GM21717 (cell line): ENCODE measurements around the gene TBC1D22A.

Experiments
- ATAC-seq: cut with Tn5 transposase; IDR thresholded peaks from one replicate; pipeline ENCODE4 v1.9.1; 2021; ENCODE audit warnings: mild to moderate bottlenecking, moderate library complexity; ENCODE audit not compliant: unreplicated experiment

Gene TBC1D22A

DNA sequence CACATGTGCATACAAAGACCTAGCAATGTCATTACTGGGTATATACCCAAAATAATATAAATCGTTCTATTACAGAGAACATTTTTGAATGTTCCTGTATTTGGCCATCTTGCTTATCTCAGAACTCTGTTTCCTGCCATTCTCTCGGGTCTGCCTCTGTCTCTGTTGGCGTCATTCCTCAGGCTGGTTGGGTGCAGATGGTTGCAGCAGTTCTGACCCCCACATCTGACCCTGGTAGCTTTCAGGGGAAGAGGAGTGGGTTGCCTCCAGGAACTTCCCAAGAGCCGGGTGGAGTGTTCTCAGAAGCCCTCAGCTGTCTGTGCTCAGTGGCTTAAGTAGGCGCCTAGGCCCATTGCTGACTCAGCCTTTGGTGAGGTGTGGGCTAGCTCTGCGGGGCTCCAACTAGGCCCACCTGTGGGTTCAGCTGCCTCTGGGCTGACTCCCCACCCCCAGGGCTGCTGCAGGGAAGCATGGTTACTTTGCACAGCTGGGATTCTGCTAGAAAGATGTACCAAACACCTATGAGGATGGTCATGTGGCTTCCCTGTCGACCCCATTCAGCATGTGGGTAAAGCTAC is 114.0 kb downstream of the TBC1D22A start:
- no peak for ATAC-seq

- no peak for ATAC-seq
These were observed 115.9 kb downstream of the TBC1D22A start for GRCh38 chr22:46878191-46878948.

DNA sequence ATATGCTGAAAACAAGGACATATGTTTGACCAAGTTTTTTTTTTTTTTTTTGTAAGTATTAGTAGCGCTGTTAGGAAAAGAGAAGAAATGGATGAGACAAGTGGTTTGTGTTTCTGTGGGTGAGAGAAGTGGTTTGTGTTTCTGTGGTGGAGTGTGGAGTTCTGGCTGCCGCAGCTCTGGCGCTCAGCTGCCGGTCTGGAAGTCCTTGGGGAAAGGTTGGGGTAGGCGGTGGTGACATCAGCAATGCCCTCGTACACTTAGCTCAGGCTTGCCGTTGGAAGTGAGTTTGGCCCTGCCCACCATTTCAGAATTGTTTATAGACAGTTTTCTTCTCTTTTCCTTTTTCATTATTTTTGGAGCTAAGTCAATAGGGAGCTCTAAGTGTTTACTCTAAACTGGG is 116.6 kb downstream of the TBC1D22A start:
- no peak for ATAC-seq

DNA sequence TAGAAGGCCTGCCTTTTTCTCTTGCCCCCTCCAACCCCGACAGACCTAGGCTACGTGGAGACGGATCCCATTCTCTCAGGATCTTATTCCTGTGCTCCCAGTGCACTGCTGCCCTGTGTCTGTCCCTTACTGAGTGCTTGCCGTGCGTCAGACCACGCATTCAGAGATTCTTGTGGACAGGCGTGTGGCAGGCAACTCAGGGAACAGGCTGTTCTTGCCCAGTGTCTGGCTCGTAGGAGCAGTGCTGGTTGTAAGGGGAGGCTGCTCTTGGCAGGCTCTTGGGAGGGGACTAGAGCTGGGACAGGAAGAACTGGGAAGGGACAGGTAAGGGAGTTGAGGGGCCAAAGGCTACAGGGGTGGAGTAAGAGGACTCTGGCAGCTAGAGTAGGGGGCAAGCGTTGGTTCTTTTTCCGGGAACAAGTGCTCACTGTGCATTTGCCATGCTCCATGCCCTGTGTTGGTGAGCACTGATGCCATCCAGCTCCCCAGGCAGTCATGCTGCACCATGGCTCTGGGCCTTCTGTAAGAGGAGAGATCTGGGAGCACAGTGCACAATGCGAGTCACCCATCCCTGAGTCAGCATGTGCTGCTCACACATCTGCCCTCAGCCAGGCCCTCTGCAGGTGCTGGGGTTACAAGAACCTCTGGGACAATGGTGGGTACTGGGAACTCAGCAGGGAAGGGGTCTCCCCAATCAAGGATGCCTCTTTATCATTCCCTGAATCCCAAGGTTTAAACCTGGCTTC is 119.1 kb downstream of the TBC1D22A start:
- ATAC-seq = no peak

DNA sequence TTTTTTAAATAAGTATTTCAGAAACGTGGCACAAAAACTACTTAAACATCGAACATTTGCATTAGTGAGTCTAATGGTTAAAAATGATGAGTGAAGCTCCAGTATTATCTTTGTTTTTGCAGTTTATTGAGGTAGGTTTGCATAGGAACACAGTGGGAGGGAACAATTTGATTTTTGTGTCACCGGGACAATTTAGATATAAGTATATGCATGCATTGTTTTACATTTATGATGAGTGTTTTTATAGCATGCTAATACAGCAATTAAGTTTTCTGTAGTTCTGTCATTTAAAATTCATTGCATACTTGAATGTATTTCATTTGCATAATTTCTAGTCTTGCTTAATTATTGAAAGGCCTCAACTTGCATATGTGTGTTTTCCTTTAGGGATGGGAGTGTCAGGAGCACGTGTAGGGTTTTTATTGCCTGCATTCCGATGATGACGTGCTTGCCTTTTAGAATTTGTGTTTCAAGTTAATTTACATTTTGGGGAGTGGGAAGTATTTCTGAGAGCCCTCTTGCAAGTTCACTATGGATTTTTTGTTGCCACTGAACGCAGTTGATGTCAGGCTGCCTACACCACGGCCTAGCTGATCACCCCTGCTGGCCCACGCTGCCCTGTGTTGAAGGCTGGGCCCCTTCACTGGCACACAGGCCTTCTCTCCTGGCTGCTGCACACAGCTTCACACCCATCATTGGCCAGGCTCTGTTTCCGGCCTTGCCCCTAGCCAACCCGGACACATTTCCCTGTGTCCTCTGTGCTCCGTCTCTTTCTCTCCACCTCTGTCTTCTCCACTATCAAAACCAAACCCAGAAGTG is 120.9 kb downstream of the TBC1D22A start:
- ATAC-seq = no peak

- no peak for ATAC-seq
These were observed 121.9 kb downstream of the TBC1D22A start for GRCh38 chr22:46884365-46884764.

- ATAC-seq = no peak
These were observed 125.5 kb downstream of the TBC1D22A start for GRCh38 chr22:46887978-46888377.

GRCh38 chr22:46890819-46891218 is 128.4 kb downstream of the TBC1D22A start:
- no peak for ATAC-seq

GRCh38 chr22:46891382-46891951 is 129.0 kb downstream of the TBC1D22A start:
- no peak for ATAC-seq

DNA sequence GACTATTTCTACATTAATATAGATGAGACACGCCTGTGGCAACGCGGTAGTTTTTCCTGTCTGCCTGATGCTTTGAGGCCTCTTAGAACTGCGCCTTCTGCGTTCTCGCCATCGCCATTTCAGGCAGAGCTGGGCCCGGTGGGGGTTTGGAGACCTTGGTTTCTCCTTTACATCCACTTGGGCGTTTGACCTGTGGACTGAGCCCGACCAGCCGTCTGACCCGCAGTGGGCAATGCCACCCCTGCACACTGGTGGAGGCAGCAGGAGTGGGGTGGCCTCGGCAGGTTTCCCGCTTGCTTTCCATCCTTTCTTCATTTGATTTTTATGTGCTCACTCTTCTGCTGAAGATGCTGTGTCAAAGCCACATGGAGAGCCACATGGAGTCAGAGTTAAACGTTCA is 130.4 kb downstream of the TBC1D22A start:
- no peak for ATAC-seq

DNA sequence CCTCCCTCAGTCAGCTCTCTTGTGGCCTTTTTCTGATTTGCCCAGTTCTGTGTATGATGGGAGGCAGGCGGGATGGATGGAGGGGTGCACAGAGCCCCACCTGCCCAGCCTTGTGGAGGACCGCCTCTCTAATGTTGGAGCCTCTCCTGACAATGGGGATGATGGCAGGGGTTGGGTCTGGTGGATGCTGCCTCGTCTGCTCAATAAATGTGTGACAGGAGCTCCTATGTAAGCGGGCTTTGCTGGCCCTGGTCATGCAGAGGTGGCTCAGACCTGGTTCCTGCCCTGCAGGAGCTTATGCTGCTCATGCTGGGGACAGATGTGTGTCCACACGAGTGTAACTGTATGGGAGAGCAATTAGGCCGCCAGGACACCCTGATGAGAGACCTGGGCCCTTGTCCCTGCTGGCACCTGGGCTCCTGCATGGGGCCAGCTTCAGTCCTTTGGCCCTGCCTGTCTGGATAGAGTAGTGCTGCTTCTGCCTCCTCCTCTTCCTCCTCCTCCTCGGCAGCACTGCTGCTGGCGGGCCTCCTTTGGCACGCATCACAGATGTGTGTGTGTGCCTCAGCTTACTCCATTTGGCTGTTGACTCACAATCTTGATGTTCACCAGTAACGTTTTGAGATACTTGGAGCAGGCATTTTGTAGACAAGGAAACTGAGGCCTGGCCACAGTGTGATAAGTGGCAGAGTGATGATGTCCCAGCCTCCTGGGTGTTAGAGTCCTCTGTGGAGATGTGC is 131.0 kb downstream of the TBC1D22A start:
- ATAC-seq = no peak

DNA sequence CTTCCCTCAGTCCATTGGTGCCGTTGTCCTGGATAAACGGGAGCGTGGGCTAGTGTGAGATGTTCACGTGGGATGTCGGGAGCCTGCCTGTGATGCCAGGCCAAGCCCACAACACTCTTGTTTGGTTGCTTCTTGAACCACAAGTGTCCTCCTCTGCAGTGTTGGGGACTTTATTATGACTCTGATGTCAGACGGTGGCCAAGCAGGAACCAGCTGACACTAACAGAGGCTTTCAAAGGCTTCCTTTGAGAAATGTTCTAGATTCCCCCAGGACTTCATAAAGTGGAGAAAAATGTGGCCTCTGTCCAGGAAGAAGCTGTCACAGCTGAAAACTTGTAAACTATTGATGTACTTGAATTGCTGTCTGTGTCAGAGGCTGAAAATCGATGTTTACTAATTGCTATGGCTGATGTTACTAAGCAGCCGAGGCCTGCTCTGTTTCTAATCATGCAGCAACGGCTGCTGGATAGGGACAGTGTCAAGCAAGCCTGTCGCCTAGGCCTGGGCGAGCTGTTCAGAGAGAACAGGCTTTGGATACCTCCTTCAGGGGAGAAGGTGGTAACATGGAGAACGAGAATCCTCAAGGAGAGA is 131.7 kb downstream of the TBC1D22A start:
- ATAC-seq = no peak

DNA sequence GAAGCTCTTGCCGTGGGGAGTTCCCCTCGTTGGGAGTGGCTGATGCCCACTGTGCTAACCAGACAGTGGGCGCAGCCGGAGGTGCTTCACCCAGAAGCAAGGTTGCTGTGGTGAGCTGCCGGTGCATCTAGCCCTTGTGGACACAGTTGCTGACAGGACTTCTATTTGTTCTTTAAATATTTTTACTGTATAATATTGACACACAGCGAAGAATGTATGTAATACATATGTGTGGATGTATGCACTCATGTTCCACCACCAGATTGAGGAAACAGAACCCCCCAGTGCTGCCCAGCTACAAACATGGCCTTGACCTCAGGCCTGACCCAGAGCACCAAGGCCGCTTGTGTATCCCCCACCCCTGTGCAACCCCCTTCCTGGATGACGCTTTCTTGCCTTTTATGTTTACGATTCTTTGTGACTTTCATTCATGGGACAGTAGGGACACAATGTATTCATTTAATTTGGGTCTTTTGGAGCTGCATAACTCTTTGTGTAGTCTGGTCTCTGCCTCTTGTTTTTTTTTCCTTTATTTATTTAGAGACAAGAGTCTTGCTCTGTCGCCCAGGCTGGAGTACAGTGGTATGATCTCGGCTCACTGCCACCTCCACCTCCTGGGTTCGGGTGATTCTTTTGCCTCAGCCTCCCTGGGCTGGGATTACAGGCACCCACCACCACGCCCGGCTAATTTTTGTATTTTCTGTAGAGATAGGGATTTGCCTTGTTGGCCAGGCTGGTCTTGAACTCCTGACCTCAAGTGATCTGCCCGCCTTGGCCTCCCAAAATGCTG is 132.6 kb downstream of the TBC1D22A start:
- ATAC-seq = no peak

GRCh38 chr22:46895753-46896152 is 133.3 kb downstream of the TBC1D22A start:
- no peak for ATAC-seq

DNA sequence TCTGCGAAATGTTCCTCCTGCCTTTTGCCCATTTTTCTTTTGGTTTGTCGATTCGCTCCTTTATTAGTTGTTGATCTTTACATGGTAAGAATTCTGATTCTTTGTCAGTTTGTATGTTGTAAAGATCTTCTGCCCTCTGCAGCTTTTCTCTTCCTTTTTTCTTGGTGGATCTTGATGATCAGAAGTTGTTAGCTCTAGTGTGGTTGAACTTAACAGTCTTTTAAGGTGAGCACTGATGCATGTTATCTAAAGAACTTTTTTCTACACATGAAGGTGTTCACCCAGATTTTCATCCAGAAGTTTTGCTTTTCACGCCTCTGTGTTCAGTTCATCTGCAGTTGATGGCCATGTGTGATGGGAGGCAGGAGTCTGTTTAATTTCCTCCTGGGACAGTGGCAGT is 133.7 kb downstream of the TBC1D22A start:
- ATAC-seq = no peak

DNA sequence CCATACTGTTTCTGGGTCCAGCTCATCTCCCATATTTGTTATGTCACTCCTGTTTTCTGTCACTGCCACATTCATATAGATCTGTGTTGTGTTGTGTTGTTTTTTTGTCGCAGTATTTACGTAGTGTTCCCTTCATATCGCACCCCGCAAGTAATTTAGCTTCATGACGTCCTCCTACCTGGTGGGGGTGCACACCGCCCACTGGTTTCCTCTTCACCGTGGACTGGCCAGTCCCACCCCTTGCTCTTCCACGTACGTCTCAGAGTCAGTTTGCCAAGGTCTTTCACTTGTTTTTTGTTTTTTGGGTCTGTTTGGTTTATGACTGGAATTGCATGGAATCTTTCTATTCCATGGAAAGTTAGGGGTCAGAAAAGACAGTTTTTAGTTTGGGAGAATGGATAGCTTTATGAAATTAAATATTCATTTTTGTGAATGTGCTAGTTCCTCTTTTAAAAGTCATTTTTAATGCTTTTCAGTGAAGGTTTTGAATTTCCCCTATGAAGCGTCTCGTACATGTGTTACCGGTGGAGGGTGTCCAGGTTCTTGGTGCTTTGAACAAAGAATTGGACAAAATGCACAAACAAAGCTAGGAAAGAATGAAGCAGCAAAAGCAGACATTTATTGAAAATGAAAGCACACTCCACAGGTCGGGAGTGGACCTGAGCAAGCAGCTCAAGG is 134.3 kb downstream of the TBC1D22A start:
- no peak for ATAC-seq

DNA sequence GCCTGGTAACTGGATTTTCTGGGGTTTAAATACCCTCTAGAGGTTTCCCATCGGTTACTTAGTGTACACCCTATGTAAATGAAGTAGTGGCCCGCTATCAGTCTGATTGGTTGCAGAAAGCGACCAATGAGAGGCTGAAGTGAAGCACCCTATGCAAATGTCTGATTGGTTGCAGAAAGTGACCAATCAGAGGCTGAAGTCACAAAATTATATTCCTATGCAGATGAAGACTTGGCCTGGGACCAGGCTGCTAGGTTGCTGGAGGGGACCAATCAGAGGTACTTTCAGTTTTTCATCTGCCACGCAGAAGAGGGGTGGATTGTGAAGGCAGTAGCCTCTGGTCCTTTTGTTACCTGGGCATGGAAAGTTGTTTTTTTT is 134.8 kb downstream of the TBC1D22A start:
- no peak for ATAC-seq

- no peak for ATAC-seq
These were observed 138.1 kb downstream of the TBC1D22A start for GRCh38 chr22:46900549-46900948.

GRCh38 chr22:46902436-46902835 is 140.0 kb downstream of the TBC1D22A start:
- ATAC-seq = no peak
